GM19463 (cell line): ENCODE measurements around the gene MAPKAPK3.

Experiments
- ATAC-seq: cut with Tn5 transposase; IDR thresholded peaks from one replicate; pipeline ENCODE4 v1.9.1; 2021; ENCODE audit warnings: mild to moderate bottlenecking, moderate library complexity; ENCODE audit not compliant: unreplicated experiment

Gene MAPKAPK3

DNA sequence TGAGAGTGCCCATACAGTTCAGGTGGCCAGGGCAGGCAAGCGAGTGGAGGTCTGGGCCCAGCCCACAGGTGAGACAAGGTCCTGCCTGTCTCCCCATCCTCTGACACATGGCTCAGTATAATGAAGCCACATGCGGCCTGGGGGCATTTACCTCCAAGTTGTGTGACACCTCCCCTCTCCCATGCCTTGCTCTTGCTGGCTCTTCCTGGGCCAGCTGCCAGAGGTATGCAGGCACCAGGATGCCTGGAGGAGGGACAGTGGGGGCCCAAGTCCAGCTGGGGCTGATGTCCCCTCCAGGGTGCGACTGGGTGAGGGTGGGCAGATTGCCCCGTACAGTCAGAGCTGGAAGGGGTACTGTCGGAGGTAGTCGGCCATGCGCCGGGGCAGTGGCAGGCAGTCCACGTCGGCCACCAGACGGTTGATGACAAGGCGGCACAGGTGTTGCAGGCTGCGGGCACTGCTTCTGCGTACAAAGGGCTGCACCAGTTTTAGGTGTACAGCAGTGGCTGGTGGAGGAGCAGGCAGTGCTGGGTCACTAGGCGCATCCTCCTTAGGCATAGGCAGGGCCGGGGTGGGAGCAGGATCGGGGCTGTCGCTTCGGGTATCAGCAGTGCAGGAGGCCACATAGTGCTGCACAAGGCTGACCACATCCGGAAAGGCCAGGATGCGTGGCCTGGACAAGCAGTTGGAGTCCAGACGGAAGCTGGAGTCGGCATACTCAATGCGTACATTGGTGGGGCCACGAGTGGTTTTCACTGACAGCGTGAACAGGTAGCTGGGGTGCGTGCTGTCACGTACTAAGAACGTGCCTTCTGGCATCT is 9.5 kb upstream of the MAPKAPK3 start:
- ATAC-seq, result no peak

DNA sequence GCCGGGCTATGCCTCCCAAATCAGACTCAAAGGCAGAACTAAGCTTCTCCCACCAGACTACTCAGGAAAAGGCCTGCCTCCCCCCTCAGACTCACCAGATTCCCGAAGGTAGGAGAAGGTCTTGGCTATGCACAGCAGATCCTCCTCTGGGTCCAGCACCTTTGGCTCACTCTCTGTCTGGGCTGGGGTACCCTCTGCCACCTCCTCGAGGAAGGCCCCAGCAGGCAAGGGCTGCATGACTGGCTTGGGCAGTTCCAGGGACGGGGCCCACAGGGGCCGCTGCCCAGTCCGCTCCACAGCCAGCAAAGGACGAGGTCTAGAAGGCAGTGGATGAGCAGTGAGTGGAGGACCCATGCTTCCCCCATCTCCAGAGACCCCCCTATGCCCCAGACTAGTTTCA is 8.7 kb upstream of the MAPKAPK3 start:
- no peak for ATAC-seq

GRCh38 chr3:50609071-50609762 is 7.7 kb upstream of the MAPKAPK3 start:
- ATAC-seq, result no peak

- no peak for ATAC-seq
These were observed 7.2 kb upstream of the MAPKAPK3 start for GRCh38 chr3:50609763-50610085.

DNA sequence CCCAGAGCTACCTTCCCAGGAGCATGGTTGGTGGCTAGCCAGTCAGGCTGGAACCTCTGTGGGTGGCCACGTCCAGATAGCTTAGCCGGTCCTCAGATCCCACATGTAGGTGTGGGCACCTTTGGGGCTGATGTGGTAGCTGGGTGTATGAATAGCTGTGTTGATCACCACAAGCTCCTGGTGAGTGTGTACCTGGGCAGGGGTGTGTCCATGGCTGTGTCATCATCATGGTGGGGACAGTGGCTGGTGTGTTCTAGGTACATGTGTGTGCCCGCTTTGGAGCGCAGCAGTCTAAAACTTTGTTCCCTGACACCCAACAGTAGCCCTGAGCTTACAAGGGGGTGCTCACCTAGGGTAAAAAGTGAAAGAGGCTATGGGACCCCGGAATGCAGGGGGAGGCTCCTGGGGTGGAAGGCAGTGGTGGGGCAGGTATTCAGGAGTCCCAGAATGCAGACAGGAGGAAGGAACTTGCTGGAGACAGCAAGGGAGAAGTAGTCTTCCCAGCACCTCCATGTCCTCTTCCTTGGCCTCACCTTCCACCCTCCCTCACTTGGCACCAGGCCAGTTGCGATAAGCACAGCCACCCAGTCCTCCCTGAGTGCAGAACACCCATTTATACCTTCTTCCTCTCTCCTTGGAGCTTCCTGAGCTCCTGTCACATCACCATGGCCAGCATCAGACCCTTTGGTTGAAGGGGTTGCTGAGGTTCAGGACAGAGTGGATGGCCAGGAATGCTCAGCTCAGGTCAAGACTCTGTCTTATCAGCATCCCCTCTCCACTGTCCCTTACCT is 6.6 kb upstream of the MAPKAPK3 start:
- ATAC-seq, result no peak

GRCh38 chr3:50610992-50611463 is 5.9 kb upstream of the MAPKAPK3 start:
- ATAC-seq, result no peak

- peak; percentile 70 for ATAC-seq
These were observed 5.3 kb upstream of the MAPKAPK3 start, which contains the start of gene CISH for GRCh38 chr3:50611464-50612233. Gene CISH (minus strand): TSS chr3:50611774. CDS start chr3:50611650, 124 bp downstream.

GRCh38 chr3:50612234-50612882 is 4.6 kb upstream of the MAPKAPK3 start:
- no peak for ATAC-seq

DNA sequence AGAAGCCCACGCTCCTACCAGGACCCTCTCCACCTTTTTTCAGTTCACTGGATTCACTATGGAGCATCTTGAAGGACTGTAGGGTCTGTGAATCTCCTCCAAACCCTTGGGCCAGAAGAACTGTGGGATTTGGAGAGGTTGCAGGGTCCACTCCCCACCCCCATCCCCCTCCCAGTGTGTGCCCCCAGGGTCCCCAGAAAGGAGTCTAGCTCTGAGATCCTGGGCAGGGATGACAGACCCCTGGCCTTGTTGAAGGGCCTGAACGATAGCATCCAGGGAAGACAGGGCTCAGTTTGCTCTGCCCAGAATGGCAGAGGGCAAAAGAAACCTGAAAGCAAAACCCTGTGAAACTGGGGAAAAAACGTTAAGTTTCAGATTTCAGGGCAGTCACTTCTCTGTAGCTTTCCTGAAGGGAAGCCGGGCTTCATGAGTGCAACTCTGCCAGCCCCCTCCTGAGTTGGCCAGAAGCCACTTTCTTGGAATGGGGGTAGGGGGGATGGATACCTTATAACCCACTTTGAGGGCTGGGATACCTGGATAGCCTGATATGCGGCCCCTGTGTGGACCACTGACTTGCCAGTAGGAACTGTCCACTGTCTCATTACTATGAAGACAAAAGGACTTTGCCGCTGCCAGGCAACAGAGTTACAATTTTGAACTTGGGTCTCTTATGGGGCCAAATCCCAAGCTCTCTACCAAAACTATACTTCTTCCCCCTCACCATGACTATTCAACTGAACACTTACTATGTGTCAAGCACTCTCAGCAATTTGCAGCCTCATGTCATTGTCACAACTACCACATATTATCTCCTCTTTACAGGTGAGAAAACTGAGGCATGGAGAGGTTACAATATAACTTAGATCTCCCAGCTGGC is 3.7 kb upstream of the MAPKAPK3 start:
- no peak for ATAC-seq

DNA sequence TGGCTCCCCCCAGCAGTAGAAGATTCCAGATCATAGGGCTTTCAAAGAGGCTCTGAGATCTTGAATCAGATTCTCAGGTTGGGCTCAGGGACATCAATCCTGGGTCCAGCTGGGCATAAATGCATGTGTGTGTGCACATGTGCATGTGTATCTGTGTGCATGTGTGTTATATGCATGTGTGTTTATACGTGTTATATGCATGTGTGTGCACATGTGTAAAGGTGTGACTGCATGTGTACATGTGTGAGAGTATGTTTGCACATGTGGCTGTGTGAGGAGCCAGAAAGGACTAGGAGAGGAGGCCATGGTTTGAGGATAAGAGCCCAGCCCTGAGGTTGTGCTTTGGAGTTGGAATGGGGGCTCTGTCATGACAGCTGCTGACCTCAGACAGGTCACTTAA is 1.8 kb upstream of the MAPKAPK3 start:
- no peak for ATAC-seq

GRCh38 chr3:50616003-50616769 is 765 bp upstream of the MAPKAPK3 start:
- ATAC-seq, result peak; percentile 20

GRCh38 chr3:50616770-50617095 is 218 bp upstream of the MAPKAPK3 start:
- peak; percentile 56 for ATAC-seq

DNA sequence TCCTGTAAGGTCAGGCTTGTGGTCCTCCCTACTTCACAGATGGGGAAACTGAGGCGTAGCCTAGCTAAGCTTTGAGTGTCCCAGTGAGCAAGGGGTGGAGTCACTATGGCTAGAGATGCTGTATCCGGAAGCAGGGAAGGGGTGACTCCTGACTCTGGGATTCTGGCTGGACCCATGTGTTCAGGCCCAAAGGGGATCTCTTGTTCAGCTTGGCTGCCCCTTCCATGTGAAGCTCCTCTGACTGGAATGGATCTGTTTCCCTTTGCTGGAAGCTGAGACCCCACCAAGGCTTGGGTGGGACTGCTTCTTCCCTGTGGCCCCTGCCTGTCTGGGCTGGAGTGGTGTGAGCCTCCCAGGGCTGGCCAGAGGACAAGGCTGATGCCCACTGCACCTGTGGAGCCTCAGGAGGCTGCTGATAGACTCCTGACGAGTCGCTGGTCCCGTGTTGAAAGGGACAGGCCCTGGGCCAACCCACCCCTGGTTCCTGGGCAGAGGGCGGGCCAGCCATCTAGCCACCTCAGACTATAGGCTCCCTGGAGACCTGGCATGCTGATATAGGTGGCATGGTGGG is 1.0 kb downstream of the MAPKAPK3 start:
- no peak for ATAC-seq

DNA sequence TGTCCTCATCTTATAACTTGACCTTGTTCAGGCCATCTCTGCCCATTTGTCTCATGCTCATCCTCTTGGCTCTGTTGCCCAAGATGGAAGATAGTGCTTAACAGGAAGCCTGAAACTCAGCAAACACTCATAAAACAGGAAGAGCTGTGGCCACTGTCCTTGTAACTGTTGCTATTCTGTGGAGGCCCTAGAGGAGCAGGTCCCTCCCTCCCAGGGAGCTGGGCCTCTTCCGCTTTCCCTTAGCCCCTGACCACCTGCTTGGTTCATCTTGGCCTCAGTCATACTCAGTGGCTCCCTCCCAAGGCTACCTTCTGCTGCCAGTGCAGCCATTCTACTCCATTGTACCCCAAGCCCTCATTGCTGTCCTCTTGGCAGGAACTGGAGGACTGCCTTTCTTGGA is 3.5 kb downstream of the MAPKAPK3 start:
- ATAC-seq, result no peak

DNA sequence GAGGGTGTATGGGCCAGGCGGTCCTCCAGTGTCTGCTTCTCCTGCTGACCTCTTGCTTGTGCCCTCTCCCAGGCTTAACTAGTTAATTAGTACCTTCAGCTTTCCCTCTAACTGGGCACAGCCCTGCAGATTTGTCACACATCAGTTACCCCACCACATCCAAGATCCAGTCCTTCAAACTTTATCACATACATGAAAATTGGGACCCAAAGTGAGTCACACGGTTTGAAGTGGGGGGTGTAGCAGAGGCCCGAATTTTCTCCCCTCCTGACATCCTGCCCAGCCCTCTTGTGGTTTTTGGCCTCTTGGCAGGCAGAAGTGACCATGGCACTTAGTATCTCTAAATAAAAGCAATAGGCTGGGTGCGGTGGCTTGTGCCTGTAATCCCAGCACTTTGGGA is 3.9 kb downstream of the MAPKAPK3 start:
- ATAC-seq, result no peak

DNA sequence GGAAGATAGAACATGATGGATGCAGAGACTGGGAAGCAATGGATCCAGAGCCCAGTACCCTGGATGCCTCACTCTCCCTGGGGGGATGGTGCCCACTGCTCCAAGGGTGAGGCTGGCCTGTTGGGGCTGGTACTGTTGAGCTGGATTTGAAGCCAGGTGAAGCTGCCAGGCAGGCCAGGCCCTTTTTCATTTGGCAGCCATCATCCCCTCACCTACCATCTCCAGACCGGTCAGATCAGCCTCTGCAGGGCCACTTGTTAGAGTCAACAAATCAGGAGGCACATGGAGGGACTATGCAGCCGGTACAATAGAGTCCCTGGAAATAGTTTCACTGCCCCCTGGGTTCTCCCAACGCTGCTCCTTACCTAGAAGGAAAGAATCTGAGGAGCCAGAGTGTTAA is 5.9 kb downstream of the MAPKAPK3 start:
- no peak for ATAC-seq

DNA sequence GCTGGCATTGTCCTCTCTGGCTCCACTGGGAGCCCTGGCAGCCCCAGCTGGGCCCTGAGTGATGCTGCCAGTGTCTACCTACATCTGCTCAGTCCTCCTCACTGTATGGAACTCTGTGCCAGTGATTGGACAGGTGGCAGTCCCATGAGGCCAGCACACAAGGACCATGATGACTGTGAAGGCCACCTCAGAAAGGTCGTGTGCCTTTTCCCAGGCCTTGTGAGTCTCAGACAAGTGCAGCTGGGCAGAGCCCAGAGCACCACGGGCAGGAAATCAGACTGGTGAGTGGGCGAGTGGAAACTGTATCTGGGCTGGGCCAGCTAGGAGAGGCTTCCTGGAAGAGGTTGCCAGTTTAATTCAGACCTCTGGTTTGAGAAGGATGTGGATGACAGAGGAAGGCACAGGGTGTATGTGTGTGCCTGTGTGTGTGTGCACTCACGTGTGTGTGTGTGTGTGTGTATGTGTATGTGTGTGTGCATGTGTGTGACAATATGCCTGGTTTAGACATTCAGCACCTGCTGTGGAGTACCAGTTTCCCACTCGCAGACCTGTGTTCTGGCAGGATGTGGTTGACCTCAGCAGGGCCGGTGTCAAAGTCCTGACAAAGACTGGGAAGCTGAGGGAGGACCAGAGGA is 7.0 kb downstream of the MAPKAPK3 start:
- ATAC-seq, result peak; percentile 66

GRCh38 chr3:50624634-50625033 is 7.7 kb downstream of the MAPKAPK3 start:
- no peak for ATAC-seq
